ENCODE data around the gene LAMB1. TPM values are rescaled to one million over a fixed set of nuclear protein-coding genes. Genes with fewer than 3 reads are reported as not detected.

The LAMB1 gene
- total and polyA plus RNA-seq, 2 of the 13 experiments (the other 11 are each of a cell fraction or from before 2014, with no cell fraction given) = 109 to 124 TPM

DNA sequence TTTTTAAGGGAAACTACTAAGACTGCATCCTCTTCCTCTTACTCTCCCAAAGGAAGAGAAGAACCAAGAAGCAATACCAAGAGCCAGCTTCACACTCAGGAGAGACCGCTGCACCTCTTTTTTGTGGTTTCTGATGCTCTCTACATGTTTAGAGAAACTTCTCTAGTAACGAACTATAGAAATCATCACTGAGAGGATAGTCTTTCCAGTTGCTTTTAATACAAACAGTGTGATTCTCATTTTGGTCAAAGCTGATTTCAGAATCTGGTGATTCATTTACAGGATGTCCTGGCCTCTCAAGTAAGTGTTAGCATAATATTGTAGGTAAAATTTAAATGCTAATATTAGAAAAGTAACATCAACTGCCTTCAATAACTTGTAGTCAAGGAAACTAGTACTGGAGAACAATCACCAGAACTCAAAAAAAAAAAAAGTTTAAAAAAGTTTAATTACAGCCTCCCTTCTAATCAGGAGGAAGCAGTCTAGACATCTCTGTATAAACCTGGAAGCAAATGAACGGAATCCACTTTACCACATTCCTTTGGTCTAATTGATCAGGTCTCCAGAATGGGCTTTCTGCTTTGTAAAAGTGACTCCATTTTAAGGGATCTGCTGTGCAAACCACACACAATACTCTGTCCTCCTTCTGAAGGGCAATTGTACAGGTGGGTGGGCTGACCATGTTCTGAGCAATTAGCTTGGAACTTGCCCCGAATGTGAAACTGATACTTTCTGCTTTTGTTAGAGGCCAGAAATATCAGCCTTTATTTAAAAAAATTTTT, 3.0 kb downstream of the LAMB1 start:
- no peak overlapping the region for H3K27ac ChIP-seq (ENCODE audit: extremely low read length, insufficient read depth, low read length)
- DNase-seq (ENCODE audit: low spot score) (no peak), FAIRE-seq (no peak), ATAC-seq (no peak)
- POLR2A ChIA-PET = interaction anchor here (0.6 kb wide), 1 partner anchor 10 kb away, joined by 3 read pairs; no protein-coding TSS in a partner anchor
- WGBS (ENCODE audit: low lambda C conversion rate) = 91% methylated on average over 4 of the region's 4 CpGs
- intact Hi-C loops (cut with micrococcal nuclease; ENCODE audit: unreplicated experiment) (no loop called here), in situ Hi-C loops (cut with HindIII; ENCODE audit: extremely low pct_ligation_motif_present, low pct_unique_long_range_greater_than_20kb) (no loop called here)
- peaks cover 13% of the 10 kb centered on the region for H3K79me2 ChIP-seq (ENCODE audit: insufficient read depth, low read length)
- peaks cover 86% of the 10 kb centered on the region for H3K4me1 ChIP-seq (ENCODE audit: insufficient read depth, low read length)
- H3K27me3 ChIP-seq (ENCODE audit: control insufficient read depth in 1 of 2, insufficient read depth in 2 of 2, low read length in 2 of 2) = no peaks in the 10 kb centered on the region
- H3K9me3 ChIP-seq (ENCODE audit: low read length) = no peaks in the 10 kb centered on the region
- no peak overlapping the region for H3K4me3 ChIP-seq (replicated peaks in 1 of 3; ENCODE audit: insufficient read depth in 1 of 3, low read depth in 2 of 3, low read length in 3 of 3)
- no TSS peak for BruUV-seq (replicated peaks)
- CTCF ChIA-PET (ENCODE audit: low intra/inter-chr PET ratio, low total read pairs) = no interaction called here
- H3K36me3 ChIP-seq (replicated peaks in 1 of 2; ENCODE audit: control insufficient read depth in 1 of 2, insufficient read depth in 2 of 2, low read length in 2 of 2) = no peaks in the 10 kb centered on the region; a peak in 2 of 5 replicates
- H3K9ac ChIP-seq (ENCODE audit: insufficient read depth, low read depth, low read length) = no peak overlapping the region
- TF ChIP-seq HOXA7 (CRISPR knock-in tag; IDR thresholded peaks at IDR 0.05) (no peak), EHMT2 (IDR thresholded peaks at IDR 0.05; ENCODE audit: borderline replicate concordance, low read depth, low read length) (no peak), ZZZ3 (CRISPR knock-in tag; IDR thresholded peaks at IDR 0.05; ENCODE audit: borderline replicate concordance) (no peak), CREM (IDR thresholded peaks at IDR 0.05) (no peak), CREM (CRISPR knock-in tag; IDR thresholded peaks at IDR 0.05) (no peak)
- no peaks in the 10 kb centered on the region for H4K20me1 ChIP-seq (ENCODE audit: insufficient read depth, low read length)
- no peak overlapping the region for H3K4me2 ChIP-seq (ENCODE audit: low read depth, low read length)
- no peak overlapping the region for H2AFZ ChIP-seq (ENCODE audit: low read length)

GRCh38 chr7:107998660-107999480, 4.1 kb downstream of the LAMB1 start:
- Histone ChIP-seq H3K79me2 (ENCODE audit: insufficient read depth, low read length) (peaks cover 13% of the 10 kb centered on the region), H3K27ac (ENCODE audit: extremely low read length, insufficient read depth, low read length) (no peak overlapping the region), H3K36me3 (replicated peaks in 1 of 2; ENCODE audit: control insufficient read depth in 1 of 2, insufficient read depth in 2 of 2, low read length in 2 of 2) (peaks cover 2 to 5% of the 10 kb centered on the region in 2 experiments; a peak in 4 of 5 replicates), H3K4me3 (replicated peaks in 1 of 3; ENCODE audit: insufficient read depth in 1 of 3, low read depth in 2 of 3, low read length in 3 of 3) (no peak overlapping the region), H3K9ac (ENCODE audit: insufficient read depth, low read depth, low read length) (no peak overlapping the region), H4K20me1 (ENCODE audit: insufficient read depth, low read length) (no peaks in the 10 kb centered on the region), H3K4me1 (ENCODE audit: insufficient read depth, low read length) (peaks cover 87% of the 10 kb centered on the region), H2AFZ (ENCODE audit: low read length) (no peak overlapping the region), H3K27me3 (ENCODE audit: control insufficient read depth in 1 of 2, insufficient read depth in 2 of 2, low read length in 2 of 2) (no peaks in the 10 kb centered on the region), H3K4me2 (ENCODE audit: low read depth, low read length) (peak overlapping the region; percentile 16; the same call in 1 of the 2 replicates), H3K9me3 (ENCODE audit: low read length) (no peaks in the 10 kb centered on the region)
- whole genome bisulfite sequencing (ENCODE audit: low lambda C conversion rate) = 89% methylated on average over 2 of the region's 3 CpGs
- intact Hi-C loops (cut with micrococcal nuclease; ENCODE audit: unreplicated experiment) (no loop called here), in situ Hi-C loops (cut with HindIII; ENCODE audit: extremely low pct_ligation_motif_present, low pct_unique_long_range_greater_than_20kb) (no loop called here)
- no TSS peak for BruUV-seq (replicated peaks)
- DNase-seq (ENCODE audit: low spot score) (no peak), FAIRE-seq (no peak), ATAC-seq (no peak)
- ChIA-PET POLR2A (no interaction called here), CTCF (ENCODE audit: low intra/inter-chr PET ratio, low total read pairs) (no interaction called here)
- TF ChIP-seq ZNF468 (CRISPR knock-in tag; IDR thresholded peaks at IDR 0.05) = no peak
- peak; percentile 2 to 53; a peak in 1 of 4 replicates for TF ChIP-seq MAFK (conservative IDR thresholded peaks at IDR 0.05 in 1 of 2, IDR thresholded peaks at IDR 0.05 in 1 of 2; ENCODE audit: low read length in 2 of 2)
- TF ChIP-seq RBFOX2 (IDR thresholded peaks at IDR 0.05; ENCODE audit: low read depth, low read length) = peak; percentile 44
- TF ChIP-seq ZNF263 (CRISPR knock-in tag; IDR thresholded peaks at IDR 0.05) = 0 out of 2 replicates have a peak, but pooled peaks have one; percentile 32

All from HepG2 (cell line).